OCI-LY3 (cell line): ENCODE results near the gene CCNG2.

Experiments
- EZH2phosphoT487 ChIP-seq: fragments of 200-600 bp; shearing (Covaris generic); IDR thresholded peaks from 2 replicates; pipeline ENCODE4 v1.6.1; 2018; ENCODE audit warnings: antibody characterized with exemption, mixed run types, low read depth
- TF ChIP-seq, protein P1 (sequence below): fragments of 200-600, 300-600 bp; sonication (generic); IDR thresholded peaks from 2 replicates; pipeline ENCODE4 v1.5.1; 2014; ENCODE audit warnings: antibody characterized with exemption, low read length, low read depth

DNA sequence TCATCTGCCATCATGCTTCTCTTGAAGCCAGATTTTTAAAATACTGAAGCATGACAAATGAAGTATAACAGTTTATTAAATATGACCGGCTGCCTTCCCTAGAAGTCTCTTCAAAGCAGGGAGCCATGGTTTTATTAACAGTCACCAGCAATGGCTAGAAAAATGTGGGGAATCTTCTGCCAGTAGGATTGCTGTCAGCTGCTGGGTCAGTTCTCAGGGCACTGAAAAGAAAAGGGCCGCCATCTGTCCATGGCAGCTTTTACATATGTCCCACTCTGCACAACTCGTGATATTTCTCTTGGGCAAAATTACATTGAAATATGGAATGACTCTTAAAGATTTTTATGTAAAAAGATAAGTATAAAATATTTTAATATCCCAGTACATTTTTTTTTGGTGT lies 2.8 kb downstream of the CCNG2 start:
- TF ChIP-seq, protein P1, sequence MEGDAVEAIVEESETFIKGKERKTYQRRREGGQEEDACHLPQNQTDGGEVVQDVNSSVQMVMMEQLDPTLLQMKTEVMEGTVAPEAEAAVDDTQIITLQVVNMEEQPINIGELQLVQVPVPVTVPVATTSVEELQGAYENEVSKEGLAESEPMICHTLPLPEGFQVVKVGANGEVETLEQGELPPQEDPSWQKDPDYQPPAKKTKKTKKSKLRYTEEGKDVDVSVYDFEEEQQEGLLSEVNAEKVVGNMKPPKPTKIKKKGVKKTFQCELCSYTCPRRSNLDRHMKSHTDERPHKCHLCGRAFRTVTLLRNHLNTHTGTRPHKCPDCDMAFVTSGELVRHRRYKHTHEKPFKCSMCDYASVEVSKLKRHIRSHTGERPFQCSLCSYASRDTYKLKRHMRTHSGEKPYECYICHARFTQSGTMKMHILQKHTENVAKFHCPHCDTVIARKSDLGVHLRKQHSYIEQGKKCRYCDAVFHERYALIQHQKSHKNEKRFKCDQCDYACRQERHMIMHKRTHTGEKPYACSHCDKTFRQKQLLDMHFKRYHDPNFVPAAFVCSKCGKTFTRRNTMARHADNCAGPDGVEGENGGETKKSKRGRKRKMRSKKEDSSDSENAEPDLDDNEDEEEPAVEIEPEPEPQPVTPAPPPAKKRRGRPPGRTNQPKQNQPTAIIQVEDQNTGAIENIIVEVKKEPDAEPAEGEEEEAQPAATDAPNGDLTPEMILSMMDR, result no peak
- no peak for TF ChIP-seq EZH2phosphoT487
